Lower leg skin (tissue), 4 donors: ENCODE measurements around the gene PACRG. TPM values are rescaled to one million over a fixed set of nuclear protein-coding genes. Genes with fewer than 3 reads are reported as not detected.

ENCODE experiments used
- DNase-seq, 2 donors: peaks; one replicate each; pipeline ENCODE4 v3.0.0-alpha.2; 2019; ENCODE audit warnings: low spot score in 2 of 2
- H3K4me3 ChIP-seq: fragments of 200-600 bp; sonication (generic); 2 replicates; pipeline ENCODE4 v1.5.1; 2017; ENCODE audit warnings: mild to moderate bottlenecking, low read depth; ENCODE audit not compliant: poor library complexity, severe bottlenecking
- POLR2A ChIP-seq, 2 donors: fragments of 450-650 bp; IDR thresholded peaks; one replicate each; pipeline ENCODE4 v1.6.1; 2016 to 2017; ENCODE audit warnings: antibody characterized with exemption in 2 of 2, mild to moderate bottlenecking in 1 of 2, moderate library complexity in 1 of 2
- WGBS, 2 donors: methylation state at CpG; one replicate each; pipeline ENCODE4 v1.1.5; 2018; 5-methylcytosine and 5-hydroxymethylcytosine counted together
- intact Hi-C: fragments of 100-400 bp; cut with DNase I; formaldehyde crosslinking; loops from one replicate; pipeline ENCODE4 v1.15.0; 2023; ENCODE audit warnings: low total_unique reads
- total RNA-seq, 4 donors: library from RNA; depleted of rRNA; stranded (reverse); fragments of >200 nt; gene quantifications; one replicate each; pipeline ENCODE4 v1.1.0, GENCODE V29; 2016
- TF ChIP-seq, protein P1 (sequence below), 3 donors: fragments of 450-650 bp; IDR thresholded peaks; one replicate each; pipeline ENCODE4 v1.5.1; 2016; ENCODE audit warnings: antibody characterized with exemption in 3 of 3, mild to moderate bottlenecking in 3 of 3, moderate library complexity in 2 of 3

Gene PACRG
- total RNA-seq, 4 donors from 2014 or later: 0.38 to 3.9 (median 3.4) TPM; not detected in 1

DNA sequence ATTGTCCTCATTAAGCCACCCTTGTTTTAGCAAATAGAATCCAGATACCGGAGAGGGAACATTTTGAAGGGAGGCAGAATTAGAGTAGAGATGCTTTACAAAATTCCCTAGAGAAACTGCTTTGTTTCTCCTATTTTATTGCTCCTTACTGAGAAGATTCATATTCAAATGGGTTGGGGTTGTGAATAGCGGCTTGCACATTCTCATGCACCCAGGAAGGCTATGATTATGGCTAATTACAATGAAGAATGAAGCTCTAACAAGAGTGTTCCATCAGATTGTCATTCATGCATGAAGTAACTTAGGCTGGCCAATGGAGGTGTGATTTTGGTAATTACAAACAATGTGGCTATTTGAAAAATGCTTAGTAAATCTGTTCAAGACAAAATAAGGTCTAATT is 129.6 kb downstream of the PACRG start:
- no peak for TF ChIP-seq POLR2A (IDR thresholded peaks at IDR 0.05)
- TF ChIP-seq, protein P1, sequence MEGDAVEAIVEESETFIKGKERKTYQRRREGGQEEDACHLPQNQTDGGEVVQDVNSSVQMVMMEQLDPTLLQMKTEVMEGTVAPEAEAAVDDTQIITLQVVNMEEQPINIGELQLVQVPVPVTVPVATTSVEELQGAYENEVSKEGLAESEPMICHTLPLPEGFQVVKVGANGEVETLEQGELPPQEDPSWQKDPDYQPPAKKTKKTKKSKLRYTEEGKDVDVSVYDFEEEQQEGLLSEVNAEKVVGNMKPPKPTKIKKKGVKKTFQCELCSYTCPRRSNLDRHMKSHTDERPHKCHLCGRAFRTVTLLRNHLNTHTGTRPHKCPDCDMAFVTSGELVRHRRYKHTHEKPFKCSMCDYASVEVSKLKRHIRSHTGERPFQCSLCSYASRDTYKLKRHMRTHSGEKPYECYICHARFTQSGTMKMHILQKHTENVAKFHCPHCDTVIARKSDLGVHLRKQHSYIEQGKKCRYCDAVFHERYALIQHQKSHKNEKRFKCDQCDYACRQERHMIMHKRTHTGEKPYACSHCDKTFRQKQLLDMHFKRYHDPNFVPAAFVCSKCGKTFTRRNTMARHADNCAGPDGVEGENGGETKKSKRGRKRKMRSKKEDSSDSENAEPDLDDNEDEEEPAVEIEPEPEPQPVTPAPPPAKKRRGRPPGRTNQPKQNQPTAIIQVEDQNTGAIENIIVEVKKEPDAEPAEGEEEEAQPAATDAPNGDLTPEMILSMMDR (IDR thresholded peaks at IDR 0.05): no peak
- WGBS, 2 donors: 21 to 32% methylated on average over 2 of the region's 2 CpGs
- intact Hi-C loops: no loop called here
- no peak overlapping the region for H3K4me3 ChIP-seq
- no peak for DNase-seq

DNA sequence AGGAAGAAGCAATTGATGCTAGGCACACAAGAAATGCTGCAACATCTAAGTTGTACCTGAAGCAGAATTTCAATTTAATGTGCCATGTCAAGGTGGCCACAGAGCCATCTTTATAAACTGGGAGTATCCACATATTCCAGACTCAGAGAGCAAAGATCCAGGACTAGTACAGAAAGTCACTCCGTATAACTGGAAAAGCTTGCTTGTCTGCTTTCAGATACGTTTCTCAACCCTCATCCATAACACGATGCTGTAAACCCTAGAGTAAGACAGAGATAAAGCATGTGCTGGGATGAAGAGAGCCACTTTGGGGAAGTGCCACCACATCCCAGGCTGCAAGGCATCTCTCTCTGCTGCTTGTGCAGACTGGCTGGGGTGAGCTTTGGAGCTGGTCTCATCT is 134.7 kb downstream of the PACRG start:
- TF ChIP-seq, protein P1 (IDR thresholded peaks at IDR 0.05): no peak
- TF ChIP-seq POLR2A (IDR thresholded peaks at IDR 0.05): no peak
- DNase-seq: no peak
- intact Hi-C loops: no loop called here
- H3K4me3 ChIP-seq: no peak overlapping the region
- 52 to 54% methylated on average over 3 of the region's 3 CpGs for WGBS, 2 donors

DNA sequence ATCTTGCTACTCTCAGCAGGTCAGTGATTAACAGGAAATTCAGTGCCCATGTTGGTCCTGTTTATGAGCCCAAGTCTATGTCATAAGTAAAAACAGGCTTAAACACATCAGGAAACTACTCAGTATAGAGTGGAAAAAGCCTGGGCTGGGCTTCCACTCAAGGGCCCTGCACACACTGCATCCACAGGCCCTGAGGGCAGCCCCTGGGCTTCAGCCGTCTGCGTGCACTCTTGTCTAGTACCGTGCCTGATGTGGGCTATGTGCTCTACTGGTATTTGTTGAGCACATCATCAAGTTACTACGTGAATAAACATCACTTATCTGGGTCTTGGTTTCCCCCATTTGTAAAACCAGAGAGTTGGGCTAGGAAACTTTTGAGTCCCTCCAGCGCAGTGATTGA is 135.2 kb downstream of the PACRG start:
- TF ChIP-seq, protein P1 (IDR thresholded peaks at IDR 0.05): no peak
- TF ChIP-seq POLR2A (IDR thresholded peaks at IDR 0.05): no peak
- 93 to 94% methylated on average over 5 of the region's 5 CpGs for WGBS, 2 donors
- intact Hi-C loops: no loop called here
- H3K4me3 ChIP-seq: no peak overlapping the region
- DNase-seq: no peak

DNA sequence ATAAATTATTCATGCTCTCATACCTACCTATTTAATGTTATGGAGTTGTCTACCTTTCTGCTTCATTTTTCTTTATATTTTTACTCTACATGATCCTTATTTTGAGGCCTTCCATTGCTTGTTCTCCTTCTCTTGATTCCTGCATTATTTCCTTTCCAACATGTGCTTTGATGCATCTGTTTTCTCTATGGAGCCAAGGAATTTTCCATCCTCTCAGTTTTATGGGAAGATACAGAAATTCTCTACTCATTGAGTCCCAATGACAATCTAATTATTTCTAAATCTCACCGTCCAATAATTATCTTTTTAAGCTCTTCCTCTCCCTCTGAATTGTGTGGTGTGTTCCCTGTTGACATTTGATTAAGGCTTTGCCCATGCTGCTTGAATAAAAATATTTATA is 136.0 kb downstream of the PACRG start:
- no peak for DNase-seq
- WGBS, 2 donors: 63 to 81% methylated on average over 1 of the region's 1 CpG
- no peak overlapping the region for H3K4me3 ChIP-seq
- intact Hi-C loops: no loop called here
- TF ChIP-seq, protein P1 (IDR thresholded peaks at IDR 0.05): no peak
- no peak for TF ChIP-seq POLR2A (IDR thresholded peaks at IDR 0.05)

DNA sequence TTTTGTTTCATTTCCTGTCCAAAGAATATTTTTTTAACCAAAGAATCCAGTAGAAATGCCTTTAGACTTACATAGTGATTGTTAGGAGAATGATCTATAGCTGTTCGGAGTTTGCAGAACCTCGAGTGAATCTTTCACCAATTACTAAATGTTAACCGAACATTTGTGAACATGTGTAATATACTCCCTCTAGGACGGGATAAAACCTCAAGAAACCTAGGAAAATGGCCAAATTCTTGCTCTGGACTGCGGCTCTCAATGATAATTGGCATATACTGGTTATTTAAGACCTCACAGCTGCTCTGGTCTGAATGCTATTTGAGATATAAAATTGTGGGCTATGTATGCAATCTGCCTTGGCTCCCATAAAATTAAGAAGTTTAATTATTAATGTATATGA is 137.1 kb downstream of the PACRG start:
- no peak for DNase-seq
- no peak overlapping the region for H3K4me3 ChIP-seq
- WGBS, 2 donors: 85 to 88% methylated on average over 5 of the region's 5 CpGs
- TF ChIP-seq, protein P1 (IDR thresholded peaks at IDR 0.05): no peak
- TF ChIP-seq POLR2A (IDR thresholded peaks at IDR 0.05): no peak
- intact Hi-C loops: no loop called here

DNA sequence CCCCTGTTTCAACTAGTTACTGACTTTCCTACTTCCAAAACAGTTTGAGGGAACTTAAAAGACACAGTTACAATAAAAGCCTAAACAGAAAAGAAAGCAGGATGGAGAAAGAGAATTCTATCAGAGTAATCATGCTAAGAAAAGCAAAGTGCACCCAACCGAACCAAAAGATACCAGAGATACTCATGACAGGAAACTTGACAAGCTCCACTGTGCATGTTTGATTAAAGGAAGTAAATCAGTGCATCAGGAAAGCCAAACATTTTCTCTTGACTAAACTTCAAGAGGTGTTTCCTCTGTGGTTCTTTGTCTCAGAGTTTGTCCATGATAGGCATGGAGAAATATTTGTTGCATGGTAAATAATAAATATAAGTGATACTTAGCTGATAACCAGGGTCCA is 138.9 kb downstream of the PACRG start:
- TF ChIP-seq POLR2A (IDR thresholded peaks at IDR 0.05): no peak
- TF ChIP-seq, protein P1 (IDR thresholded peaks at IDR 0.05): no peak
- intact Hi-C loops: no loop called here
- DNase-seq: no peak
- H3K4me3 ChIP-seq: no peak overlapping the region
- WGBS, 2 donors: 61 to 63% methylated on average over 1 of the region's 1 CpG
